Measurements from ENCODE around the gene CYCS. TPM values are rescaled to one million over a fixed set of nuclear protein-coding genes. Genes with fewer than 3 reads are reported as not detected.
"Not testable (repeated sequence)": the region's sequence is repeated elsewhere in the genome, so short reads cannot be mapped to it uniquely, and the experiment has no call there.

Gene CYCS
- polyA plus RNA-seq, 1 donor: 117 TPM

GRCh38 chr7:25121599-25121998 lies 3.5 kb downstream of the CYCS start:
- Histone ChIP-seq H3K27ac (ENCODE audit: low read length) (no peak overlapping the region), H3K4me3 (ENCODE audit: low read length) (no peak overlapping the region), H3K9me3 (ENCODE audit: control insufficient read depth, low read depth, low read length) (no peaks in the 10 kb centered on the region), H3K36me3 (ENCODE audit: control insufficient read depth, insufficient read depth, low read length) (peaks cover 25% of the 10 kb centered on the region), H3K27me3 (ENCODE audit: control insufficient read depth, insufficient read depth, low read length) (no peaks in the 10 kb centered on the region), H3K4me1 (ENCODE audit: control insufficient read depth, insufficient read depth, low read length) (peaks cover 12% of the 10 kb centered on the region)
- no CpG with 5 or more reads among the region's 9 CpGs for WGBS (ENCODE audit: insufficient coverage, low lambda C conversion rate)
- DNase-seq: no peak

- no peak for DNase-seq
- no CpG with 5 or more reads among the region's 8 CpGs for WGBS (ENCODE audit: insufficient coverage, low lambda C conversion rate)
These were observed 6.0 kb downstream of the CYCS start for GRCh38 chr7:25119102-25119501.

GRCh38 chr7:25118048-25118753 lies 6.9 kb downstream of the CYCS start:
- DNase-seq: no peak
- peak overlapping the region; percentile 31 for H3K27ac ChIP-seq (ENCODE audit: low read length)
- H3K4me3 ChIP-seq (ENCODE audit: low read length): no peak overlapping the region
- no peaks in the 10 kb centered on the region for H3K27me3 ChIP-seq (ENCODE audit: control insufficient read depth, insufficient read depth, low read length)
- H3K36me3 ChIP-seq (ENCODE audit: control insufficient read depth, insufficient read depth, low read length): peaks cover 25% of the 10 kb centered on the region
- H3K9me3 ChIP-seq (ENCODE audit: control insufficient read depth, low read depth, low read length): no peaks in the 10 kb centered on the region
- no CpG with 5 or more reads among the region's 8 CpGs for WGBS (ENCODE audit: insufficient coverage, low lambda C conversion rate)
- H3K4me1 ChIP-seq (ENCODE audit: control insufficient read depth, insufficient read depth, low read length): peaks cover 7% of the 10 kb centered on the region

More at GRCh38 chr7:25119102-25119501, 6.0 kb downstream of the CYCS start:
- Histone ChIP-seq H3K4me3 (ENCODE audit: low read length) (no peak overlapping the region), H3K27ac (ENCODE audit: low read length) (no peak overlapping the region), H3K4me1 (ENCODE audit: control insufficient read depth, insufficient read depth, low read length) (peaks cover 7% of the 10 kb centered on the region), H3K36me3 (ENCODE audit: control insufficient read depth, insufficient read depth, low read length) (peaks cover 25% of the 10 kb centered on the region), H3K9me3 (ENCODE audit: control insufficient read depth, low read depth, low read length) (no peaks in the 10 kb centered on the region), H3K27me3 (ENCODE audit: control insufficient read depth, insufficient read depth, low read length) (no peaks in the 10 kb centered on the region)

- Histone ChIP-seq H3K36me3 (ENCODE audit: control insufficient read depth, insufficient read depth, low read length) (peaks cover 23% of the 10 kb centered on the region), H3K4me1 (ENCODE audit: control insufficient read depth, insufficient read depth, low read length) (peaks cover 7% of the 10 kb centered on the region), H3K4me3 (ENCODE audit: low read length) (no peak overlapping the region), H3K27me3 (ENCODE audit: control insufficient read depth, insufficient read depth, low read length) (no peaks in the 10 kb centered on the region), H3K9me3 (ENCODE audit: control insufficient read depth, low read depth, low read length) (no peaks in the 10 kb centered on the region), H3K27ac (ENCODE audit: low read length) (peak overlapping the region; percentile 31)
- WGBS (ENCODE audit: insufficient coverage, low lambda C conversion rate): 38% methylated on average over 5 of the region's 7 CpGs
- DNase-seq: peak; percentile 48 to 76
These were observed 7.6 kb downstream of the CYCS start for GRCh38 chr7:25117226-25118047.

GRCh38 chr7:25116621-25117020 lies 8.4 kb downstream of the CYCS start:
- H3K9me3 ChIP-seq (ENCODE audit: control insufficient read depth, low read depth, low read length): no peaks in the 10 kb centered on the region
- 89% methylated on average over 4 of the region's 5 CpGs for WGBS (ENCODE audit: insufficient coverage, low lambda C conversion rate)
- peak overlapping the region; percentile 31 for H3K27ac ChIP-seq (ENCODE audit: low read length)
- H3K4me1 ChIP-seq (ENCODE audit: control insufficient read depth, insufficient read depth, low read length): peaks cover 7% of the 10 kb centered on the region
- no peaks in the 10 kb centered on the region for H3K27me3 ChIP-seq (ENCODE audit: control insufficient read depth, insufficient read depth, low read length)
- peaks cover 17% of the 10 kb centered on the region for H3K36me3 ChIP-seq (ENCODE audit: control insufficient read depth, insufficient read depth, low read length)
- DNase-seq: no peak
- no peak overlapping the region for H3K4me3 ChIP-seq (ENCODE audit: low read length)

GRCh38 chr7:25110514-25110913 lies 14.5 kb downstream of the CYCS start:
- not testable (repeated sequence) for H3K4me3 ChIP-seq (ENCODE audit: low read length); H3K27ac ChIP-seq (ENCODE audit: low read length); H3K9me3 ChIP-seq (ENCODE audit: control insufficient read depth, low read depth, low read length); H3K36me3 ChIP-seq (ENCODE audit: control insufficient read depth, insufficient read depth, low read length); H3K4me1 ChIP-seq (ENCODE audit: control insufficient read depth, insufficient read depth, low read length); H3K27me3 ChIP-seq (ENCODE audit: control insufficient read depth, insufficient read depth, low read length); DNase-seq
- 100% methylated on average over 1 of the region's 2 CpGs for WGBS (ENCODE audit: insufficient coverage, low lambda C conversion rate)

GRCh38 chr7:25109276-25109675 lies 15.8 kb downstream of the CYCS start:
- Histone ChIP-seq H3K4me1 (ENCODE audit: control insufficient read depth, insufficient read depth, low read length) (no peaks in the 10 kb centered on the region), H3K27ac (ENCODE audit: low read length) (no peak overlapping the region), H3K4me3 (ENCODE audit: low read length) (no peak overlapping the region), H3K27me3 (ENCODE audit: control insufficient read depth, insufficient read depth, low read length) (no peaks in the 10 kb centered on the region), H3K9me3 (ENCODE audit: control insufficient read depth, low read depth, low read length) (peaks cover 3% of the 10 kb centered on the region), H3K36me3 (ENCODE audit: control insufficient read depth, insufficient read depth, low read length) (no peaks in the 10 kb centered on the region)
- DNase-seq: no peak
- 100% methylated on average over 1 of the region's 3 CpGs for WGBS (ENCODE audit: insufficient coverage, low lambda C conversion rate)

GRCh38 chr7:25105911-25106310 lies 19.1 kb downstream of the CYCS start:
- WGBS (ENCODE audit: insufficient coverage, low lambda C conversion rate): no CpG with 5 or more reads among the region's 3 CpGs
- Histone ChIP-seq H3K4me3 (ENCODE audit: low read length) (no peak overlapping the region), H3K36me3 (ENCODE audit: control insufficient read depth, insufficient read depth, low read length) (no peaks in the 10 kb centered on the region), H3K27ac (ENCODE audit: low read length) (no peak overlapping the region), H3K4me1 (ENCODE audit: control insufficient read depth, insufficient read depth, low read length) (no peaks in the 10 kb centered on the region), H3K27me3 (ENCODE audit: control insufficient read depth, insufficient read depth, low read length) (no peaks in the 10 kb centered on the region), H3K9me3 (ENCODE audit: control insufficient read depth, low read depth, low read length) (peaks cover 3% of the 10 kb centered on the region)
- no peak for DNase-seq

GRCh38 chr7:25103773-25104172 lies 21.3 kb downstream of the CYCS start:
- Histone ChIP-seq H3K4me1 (ENCODE audit: control insufficient read depth, insufficient read depth, low read length) (no peaks in the 10 kb centered on the region), H3K9me3 (ENCODE audit: control insufficient read depth, low read depth, low read length) (no peaks in the 10 kb centered on the region), H3K27ac (ENCODE audit: low read length) (no peak overlapping the region), H3K4me3 (ENCODE audit: low read length) (no peak overlapping the region), H3K36me3 (ENCODE audit: control insufficient read depth, insufficient read depth, low read length) (no peaks in the 10 kb centered on the region), H3K27me3 (ENCODE audit: control insufficient read depth, insufficient read depth, low read length) (no peaks in the 10 kb centered on the region)
- 100% methylated on average over 2 of the region's 5 CpGs for WGBS (ENCODE audit: insufficient coverage, low lambda C conversion rate)
- DNase-seq: no peak

- no peak for DNase-seq
- no peaks in the 10 kb centered on the region for H3K4me1 ChIP-seq (ENCODE audit: control insufficient read depth, insufficient read depth, low read length)
- no peak overlapping the region for H3K4me3 ChIP-seq (ENCODE audit: low read length)
- no peaks in the 10 kb centered on the region for H3K9me3 ChIP-seq (ENCODE audit: control insufficient read depth, low read depth, low read length)
- no peak overlapping the region for H3K27ac ChIP-seq (ENCODE audit: low read length)
- no peaks in the 10 kb centered on the region for H3K36me3 ChIP-seq (ENCODE audit: control insufficient read depth, insufficient read depth, low read length)
- H3K27me3 ChIP-seq (ENCODE audit: control insufficient read depth, insufficient read depth, low read length): no peaks in the 10 kb centered on the region
These were observed 23.2 kb downstream of the CYCS start for GRCh38 chr7:25101817-25102216.
